Subcutaneous abdominal adipose tissue (tissue), 5 donors: Measurements from ENCODE around the gene LRRC28.
"Not testable (repeated sequence)": the region's sequence is repeated elsewhere in the genome, so short reads cannot be mapped to it uniquely, and the experiment has no call there.

Experiments used
- H3K27ac ChIP-seq: one replicate; pipeline ENCODE4 v1.7.0; 2013; ENCODE audit warnings: low read depth, mild to moderate bottlenecking, inconsistent platforms, low read length, moderate library complexity
- H3K27me3 ChIP-seq, 5 donors: one replicate each; pipeline ENCODE4 v1.7.0; 2013; ENCODE audit warnings: low read length in 5 of 5, inconsistent platforms in 1 of 5; ENCODE audit not compliant: control insufficient read depth in 5 of 5, insufficient read depth in 4 of 5
- H3K36me3 ChIP-seq, 5 donors: one replicate each; pipeline ENCODE4 v1.7.0; 2013; ENCODE audit warnings: low read length in 5 of 5; ENCODE audit not compliant: control insufficient read depth in 5 of 5, insufficient read depth in 5 of 5
- H3K4me1 ChIP-seq, 5 donors: one replicate each; pipeline ENCODE4 v1.7.0; 2013; ENCODE audit warnings: low read length in 5 of 5, mild to moderate bottlenecking in 3 of 5, moderate library complexity in 1 of 5; ENCODE audit not compliant: control insufficient read depth in 5 of 5, insufficient read depth in 5 of 5
- H3K4me3 ChIP-seq, 5 donors: one replicate each; pipeline ENCODE4 v1.7.0; 2013; ENCODE audit warnings: low read length in 5 of 5, low read depth in 1 of 5
- H3K9ac ChIP-seq, 5 donors: one replicate each; pipeline ENCODE4 v1.7.0; 2013; ENCODE audit warnings: low read length in 5 of 5, mild to moderate bottlenecking in 4 of 5, moderate library complexity in 3 of 5
- H3K9me3 ChIP-seq, 5 donors: one replicate each; pipeline ENCODE4 v1.7.0; 2013; ENCODE audit warnings: low read length in 5 of 5; ENCODE audit not compliant: control insufficient read depth in 5 of 5
- donor health status: healthy.
- donor health status: healthy.
- donor health status: healthy.
- donor health status: healthy.
- donor health status: healthy.

The LRRC28 gene

GRCh38 chr15:99399618-99400017 is 148.3 kb downstream of the LRRC28 start:
- no peak overlapping the region for H3K27ac ChIP-seq
- H3K9me3 ChIP-seq, result no peaks in the 10 kb centered on the region
- H3K4me1 ChIP-seq, result peaks cover 0 to 2% (median 0%) of the 10 kb centered on the region in 5 donors
- H3K4me3 ChIP-seq, result no peak overlapping the region
- H3K36me3 ChIP-seq, result no peaks in the 10 kb centered on the region
- peaks cover 0 to 2% (median 0%) of the 10 kb centered on the region in 5 donors for H3K27me3 ChIP-seq
- no peak overlapping the region for H3K9ac ChIP-seq

- H3K4me1 ChIP-seq, H3K36me3 ChIP-seq, H3K27me3 ChIP-seq, H3K4me3 ChIP-seq, H3K9ac ChIP-seq, H3K9me3 ChIP-seq, H3K27ac ChIP-seq: not testable (repeated sequence)
These were observed 149.9 kb downstream of the LRRC28 start for GRCh38 chr15:99401216-99401615.

GRCh38 chr15:99402014-99402729 is 150.9 kb downstream of the LRRC28 start:
- Histone ChIP-seq H3K4me3 (no peak overlapping the region), H3K27ac (no peak overlapping the region), H3K4me1 (peaks cover 0 to 2% (median 0%) of the 10 kb centered on the region in 5 donors), H3K9ac (no peak overlapping the region), H3K36me3 (no peaks in the 10 kb centered on the region), H3K9me3 (no peaks in the 10 kb centered on the region), H3K27me3 (no peaks in the 10 kb centered on the region)

- Histone ChIP-seq H3K36me3 (no peaks in the 10 kb centered on the region), H3K4me3 (no peak overlapping the region), H3K27me3 (no peaks in the 10 kb centered on the region), H3K9ac (no peak overlapping the region), H3K4me1 (peaks cover 6 to 11% (median 8%) of the 10 kb centered on the region in 5 donors), H3K27ac (no peak overlapping the region), H3K9me3 (no peaks in the 10 kb centered on the region)
These were observed 152.3 kb downstream of the LRRC28 start for GRCh38 chr15:99403597-99403996.

GRCh38 chr15:99404454-99404853 is 153.2 kb downstream of the LRRC28 start:
- Histone ChIP-seq H3K4me1 (peaks cover 11 to 18% (median 16%) of the 10 kb centered on the region in 5 donors), H3K27ac (no peak overlapping the region), H3K9me3 (no peaks in the 10 kb centered on the region), H3K27me3 (no peaks in the 10 kb centered on the region), H3K4me3 (no peak overlapping the region), H3K36me3 (no peaks in the 10 kb centered on the region), H3K9ac (no peak overlapping the region)

GRCh38 chr15:99406120-99406519 is 154.8 kb downstream of the LRRC28 start:
- Histone ChIP-seq H3K9ac (no peak overlapping the region), H3K27ac (no peak overlapping the region)

GRCh38 chr15:99406716-99407487 is 155.6 kb downstream of the LRRC28 start:
- Histone ChIP-seq H3K27ac (no peak overlapping the region), H3K36me3 (no peaks in the 10 kb centered on the region), H3K27me3 (no peaks in the 10 kb centered on the region)

More at GRCh38 chr15:99406120-99406519, 154.8 kb downstream of the LRRC28 start:
- Histone ChIP-seq H3K4me3 (no peak overlapping the region), H3K27me3 (no peaks in the 10 kb centered on the region), H3K4me1 (peaks cover 11 to 18% (median 17%) of the 10 kb centered on the region in 5 donors), H3K9me3 (no peaks in the 10 kb centered on the region), H3K36me3 (no peaks in the 10 kb centered on the region)

GRCh38 chr15:99407716-99408115 is 156.4 kb downstream of the LRRC28 start:
- H3K9me3 ChIP-seq, result no peaks in the 10 kb centered on the region
- H3K27ac ChIP-seq, result peak overlapping the region; percentile 11
- no peaks in the 10 kb centered on the region for H3K27me3 ChIP-seq
- H3K4me3 ChIP-seq, result no peak overlapping the region
- H3K4me1 ChIP-seq, result peaks cover 11 to 18% (median 17%) of the 10 kb centered on the region in 5 donors
- no peak overlapping the region for H3K9ac ChIP-seq
- H3K36me3 ChIP-seq, result no peaks in the 10 kb centered on the region

More at GRCh38 chr15:99406716-99407487, 155.6 kb downstream of the LRRC28 start:
- Histone ChIP-seq H3K9ac (no peak overlapping the region), H3K4me3 (no peak overlapping the region), H3K9me3 (no peaks in the 10 kb centered on the region), H3K4me1 (peaks cover 11 to 18% (median 17%) of the 10 kb centered on the region in 5 donors)

- H3K36me3 ChIP-seq, result no peaks in the 10 kb centered on the region
- H3K4me1 ChIP-seq, result peaks cover 11 to 18% (median 17%) of the 10 kb centered on the region in 5 donors
- H3K4me3 ChIP-seq, result peak overlapping the region in 4 of 5 donors; percentile 4 to 28 (median 21)
- no peaks in the 10 kb centered on the region for H3K9me3 ChIP-seq
- H3K27me3 ChIP-seq, result no peaks in the 10 kb centered on the region
- peak overlapping the region in 2 of 5 donors; percentile 16 to 26 for H3K9ac ChIP-seq
- H3K27ac ChIP-seq, result peak overlapping the region; percentile 11
These were observed 157.2 kb downstream of the LRRC28 start for GRCh38 chr15:99408236-99409096.
